HUES64 (cell line): Measurements from ENCODE around the gene NDUFB4.

Experiments
- H3K27ac ChIP-seq: 2 replicates; pipeline ENCODE4 v1.7.0; 2013; ENCODE audit warnings: low read depth, low read length, inconsistent platforms
- H3K27me3 ChIP-seq: 2 replicates; pipeline ENCODE4 v1.6.1; 2013; ENCODE audit warnings: mild to moderate bottlenecking, low read length; ENCODE audit not compliant: insufficient read depth
- H3K36me3 ChIP-seq: 2 replicates; pipeline ENCODE4 v1.6.1; 2013; ENCODE audit warnings: mild to moderate bottlenecking, low read length; ENCODE audit not compliant: insufficient read depth
- H3K4me1 ChIP-seq: 2 replicates; pipeline ENCODE4 v1.6.1; 2013; ENCODE audit warnings: mild to moderate bottlenecking, low read length, moderate library complexity; ENCODE audit not compliant: insufficient read depth
- H3K4me3 ChIP-seq: 2 replicates; pipeline ENCODE4 v1.5.1; 2013; ENCODE audit warnings: mild to moderate bottlenecking, low read length, moderate library complexity
- H3K9ac ChIP-seq: 2 replicates; pipeline ENCODE4 v1.6.1; 2013; ENCODE audit warnings: mild to moderate bottlenecking, low read depth, low read length
- H3K9me3 ChIP-seq: 2 replicates; pipeline ENCODE4 v1.6.1; 2013; ENCODE audit warnings: low read depth, low read length; ENCODE audit not compliant: insufficient read depth
- WGBS: fragments of 150-250, 120-280 bp; methylation state at CpG from one replicate; pipeline ENCODE4 v1.1.7; 2013; ENCODE audit warnings: missing lambda C conversion rate; 5-methylcytosine and 5-hydroxymethylcytosine counted together

NDUFB4 gene

DNA sequence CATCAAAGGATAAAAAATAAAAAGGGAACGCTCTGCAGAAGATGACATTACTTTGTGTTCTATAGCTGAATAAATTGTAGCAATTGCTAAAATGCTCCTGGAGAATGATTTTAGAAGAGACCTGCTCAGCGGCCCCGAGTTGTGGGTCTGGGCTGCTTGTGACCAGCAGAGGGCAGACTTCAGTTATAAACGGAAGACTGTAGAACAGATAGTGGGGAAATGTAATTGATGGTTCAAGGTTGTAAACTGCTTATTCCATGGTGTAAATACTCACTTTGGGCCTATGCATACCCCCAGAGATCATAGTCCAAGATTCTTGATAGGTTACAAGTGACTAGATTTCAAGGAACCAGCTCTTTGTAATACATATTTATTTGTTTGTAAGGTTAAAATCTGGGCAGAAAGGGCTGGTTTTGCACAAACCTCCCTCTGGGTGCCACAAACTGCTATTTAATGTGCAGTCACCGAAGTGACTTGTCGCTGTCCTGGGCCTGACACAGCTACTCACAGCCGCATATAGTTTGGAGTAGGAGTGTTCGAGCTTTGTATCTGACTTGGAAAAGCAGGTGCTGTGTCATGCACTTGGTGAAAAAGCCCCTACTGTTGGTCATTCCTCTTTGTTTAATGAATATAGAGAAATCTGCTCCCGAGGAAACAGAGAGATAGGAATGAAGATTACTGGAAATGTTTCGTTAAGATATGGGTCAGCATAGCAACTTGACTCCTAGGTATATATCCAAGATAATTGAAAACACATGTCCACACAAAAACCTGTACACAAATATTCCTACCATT, 34.7 kb upstream of the NDUFB4 start:
- 43% methylated on average over 10 of the region's 10 CpGs for WGBS
- Histone ChIP-seq H3K9me3 (no peaks in the 10 kb centered on the region), H3K36me3 (no peaks in the 10 kb centered on the region), H3K4me3 (no peak overlapping the region), H3K27me3 (peaks cover 14% of the 10 kb centered on the region), H3K27ac (no peak overlapping the region), H3K4me1 (peaks cover 12% of the 10 kb centered on the region), H3K9ac (no peak overlapping the region)

DNA sequence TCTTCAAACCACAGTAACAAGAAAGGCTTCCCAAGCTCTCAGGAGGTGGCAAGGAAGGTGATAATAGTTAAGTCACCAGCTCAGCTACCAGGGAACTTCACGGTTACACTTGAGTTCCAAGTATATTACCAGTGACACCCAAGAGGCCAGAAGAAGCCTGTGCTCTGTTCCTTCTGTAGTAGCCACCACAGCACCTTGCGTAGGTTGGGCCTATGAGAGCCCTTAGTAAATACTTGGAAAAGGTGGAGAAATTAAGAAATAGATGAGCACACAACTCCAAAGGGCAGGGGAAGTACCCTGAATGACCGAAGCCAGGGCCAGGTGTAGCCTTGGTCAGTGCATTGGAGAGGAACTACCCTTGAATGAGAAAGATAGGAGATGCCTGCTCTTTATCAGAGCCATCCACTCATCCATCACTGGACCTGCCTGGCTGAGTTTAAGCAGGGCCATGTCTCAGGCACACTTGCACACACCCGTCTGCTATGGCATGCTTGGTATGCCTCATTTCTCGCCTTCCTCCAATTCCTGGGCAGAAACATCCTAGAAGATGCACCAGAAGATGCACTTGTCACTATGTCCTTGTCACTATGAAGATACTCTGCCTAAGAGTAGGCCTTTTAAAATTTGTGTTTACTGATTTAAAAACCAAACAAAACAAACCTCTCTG, 32.6 kb upstream of the NDUFB4 start:
- 92% methylated on average over 5 of the region's 5 CpGs for WGBS
- H3K36me3 ChIP-seq, result no peaks in the 10 kb centered on the region
- H3K27me3 ChIP-seq, result peaks cover under 1% of the 10 kb centered on the region; the same call in 1 of the 2 replicates
- no peak overlapping the region for H3K27ac ChIP-seq
- H3K4me3 ChIP-seq, result no peak overlapping the region
- no peak overlapping the region for H3K9ac ChIP-seq
- peaks cover 27% of the 10 kb centered on the region for H3K4me1 ChIP-seq
- H3K9me3 ChIP-seq, result no peaks in the 10 kb centered on the region

DNA sequence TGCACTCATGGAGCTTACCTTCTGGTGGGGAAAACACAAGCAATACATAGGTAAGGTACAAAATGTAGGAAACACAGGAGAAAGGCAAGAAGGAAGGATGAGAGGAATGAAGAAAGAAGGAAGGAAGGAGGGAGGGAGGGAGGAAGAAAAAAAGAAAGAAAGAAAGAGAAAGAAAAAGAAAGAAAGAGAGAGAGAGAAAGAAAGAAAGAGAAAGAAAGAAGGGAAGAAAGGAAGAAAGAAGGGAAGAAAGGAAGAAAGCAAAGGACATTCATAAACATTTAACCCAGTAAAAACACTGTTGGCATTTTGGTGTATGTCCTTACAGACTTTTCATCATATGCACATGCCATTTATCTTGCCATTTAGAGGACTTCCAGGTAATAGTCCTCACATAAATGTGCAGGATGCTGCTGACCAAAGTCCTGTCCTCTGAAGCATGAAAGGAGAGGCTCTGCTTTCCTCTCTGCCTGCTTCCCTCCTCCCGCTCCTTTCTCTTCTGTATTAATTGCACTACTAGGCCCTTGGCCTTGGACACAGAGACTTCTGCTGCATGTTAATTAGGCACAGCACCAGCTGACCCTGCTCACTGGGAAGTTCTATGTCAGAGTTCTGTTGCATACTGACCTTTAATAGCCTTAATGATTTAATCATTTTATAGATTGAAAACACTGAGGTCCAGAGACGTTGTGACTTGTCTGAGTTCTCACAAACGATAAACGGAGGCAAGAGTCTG, 29.7 kb upstream of the NDUFB4 start:
- Histone ChIP-seq H3K27me3 (no peaks in the 10 kb centered on the region), H3K27ac (no peak overlapping the region), H3K4me3 (no peak overlapping the region), H3K9me3 (no peaks in the 10 kb centered on the region), H3K9ac (no peak overlapping the region), H3K4me1 (peaks cover 17% of the 10 kb centered on the region), H3K36me3 (no peaks in the 10 kb centered on the region)
- 85% methylated on average over 4 of the region's 4 CpGs for WGBS

DNA sequence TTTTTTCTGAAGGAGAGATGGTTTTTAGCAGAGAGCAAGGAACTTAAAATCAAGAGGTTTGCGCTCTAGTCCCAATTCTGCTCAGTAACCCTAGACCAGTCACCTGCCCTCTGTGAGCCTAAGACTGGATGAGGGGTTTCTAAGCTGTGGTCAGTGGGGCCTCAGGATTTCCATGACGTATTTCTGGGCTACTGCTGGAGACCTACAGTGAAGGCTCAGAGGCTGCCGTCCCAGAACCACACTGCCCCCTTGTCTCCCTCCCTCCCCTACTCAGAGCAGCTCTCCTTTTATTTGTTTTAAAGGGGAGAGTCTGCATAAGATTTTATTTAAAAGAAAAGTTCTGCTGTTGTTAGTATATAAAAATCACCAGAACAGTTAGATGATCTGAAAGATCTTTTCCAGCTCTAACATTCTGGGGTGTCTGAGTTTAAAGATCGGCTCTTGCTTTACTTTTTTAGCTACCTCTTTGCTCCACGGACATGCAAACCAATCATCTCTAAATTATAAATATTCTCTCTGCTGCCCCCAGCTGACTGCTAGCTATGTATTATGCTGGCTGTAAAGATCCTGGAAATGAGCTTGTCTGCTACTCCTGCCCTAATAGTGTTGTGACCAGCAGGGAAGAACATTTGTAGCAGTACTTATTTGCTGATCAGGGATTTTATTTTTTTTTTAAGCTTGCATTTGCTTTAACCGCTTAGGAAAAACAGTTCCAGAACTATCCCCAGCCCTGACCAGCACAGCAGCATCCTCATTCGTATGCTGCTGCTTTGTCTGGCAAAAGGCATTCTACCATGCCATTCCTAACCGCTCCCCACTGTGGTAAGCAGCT, 28.6 kb upstream of the NDUFB4 start:
- Histone ChIP-seq H3K9me3 (peaks cover 8% of the 10 kb centered on the region; the same call in 1 of the 2 replicates), H3K4me3 (peak overlapping the region; percentile 25), H3K27ac (peak overlapping the region; percentile 27; the same call in 1 of the 2 replicates), H3K36me3 (no peaks in the 10 kb centered on the region), H3K4me1 (peaks cover 17% of the 10 kb centered on the region), H3K27me3 (no peaks in the 10 kb centered on the region), H3K9ac (peak overlapping the region; percentile 2; the same call in 1 of the 2 replicates)
- WGBS, result 41% methylated on average over 7 of the region's 8 CpGs

DNA sequence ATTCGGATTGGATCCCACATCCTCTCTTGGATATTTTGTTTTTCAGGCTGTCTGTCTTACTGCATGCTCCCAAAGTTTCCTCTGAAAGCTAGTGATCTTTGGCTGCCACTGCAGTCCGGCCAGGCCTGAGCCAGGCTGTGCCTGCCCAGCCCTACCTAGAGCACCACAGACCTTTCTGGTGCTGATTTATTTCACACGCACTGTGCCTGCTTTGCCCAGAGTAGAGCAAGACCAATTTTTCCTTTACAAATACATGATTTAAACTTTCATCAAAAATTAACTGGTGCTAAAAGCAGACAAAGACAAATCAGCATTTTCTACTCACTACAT, 28.0 kb upstream of the NDUFB4 start:
- Histone ChIP-seq H3K4me1 (peaks cover 17% of the 10 kb centered on the region), H3K9me3 (peaks cover 11% of the 10 kb centered on the region; the same call in 1 of the 2 replicates), H3K27ac (peak overlapping the region; percentile 27; the same call in 1 of the 2 replicates), H3K27me3 (no peaks in the 10 kb centered on the region), H3K4me3 (no peak overlapping the region), H3K36me3 (no peaks in the 10 kb centered on the region), H3K9ac (no peak overlapping the region)
- WGBS, result 56% methylated on average over 3 of the region's 3 CpGs

DNA sequence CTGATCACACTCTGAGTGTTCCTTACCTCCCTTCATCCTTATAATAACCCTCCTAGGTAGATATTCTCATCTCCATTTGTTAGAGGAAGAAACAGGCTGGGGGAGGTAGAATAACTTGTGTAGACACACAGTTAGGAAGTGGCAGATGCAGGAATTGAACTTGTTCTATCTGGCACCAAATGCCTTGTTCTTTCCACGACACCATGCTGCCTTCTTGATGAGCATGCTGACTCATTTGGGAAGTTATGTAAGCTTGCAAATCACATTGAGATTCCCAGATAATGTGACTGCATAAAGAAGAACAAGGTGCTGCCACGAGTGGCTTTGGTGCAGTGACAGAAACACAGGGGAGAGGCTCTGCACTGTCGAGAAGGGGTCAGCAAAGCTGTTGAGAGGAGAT, 27.5 kb upstream of the NDUFB4 start:
- Histone ChIP-seq H3K27ac (no peak overlapping the region), H3K36me3 (no peaks in the 10 kb centered on the region), H3K27me3 (no peaks in the 10 kb centered on the region), H3K4me1 (peaks cover 17% of the 10 kb centered on the region), H3K4me3 (no peak overlapping the region), H3K9ac (no peak overlapping the region), H3K9me3 (peaks cover 11% of the 10 kb centered on the region; the same call in 1 of the 2 replicates)
- 76% methylated on average over 3 of the region's 3 CpGs for WGBS

DNA sequence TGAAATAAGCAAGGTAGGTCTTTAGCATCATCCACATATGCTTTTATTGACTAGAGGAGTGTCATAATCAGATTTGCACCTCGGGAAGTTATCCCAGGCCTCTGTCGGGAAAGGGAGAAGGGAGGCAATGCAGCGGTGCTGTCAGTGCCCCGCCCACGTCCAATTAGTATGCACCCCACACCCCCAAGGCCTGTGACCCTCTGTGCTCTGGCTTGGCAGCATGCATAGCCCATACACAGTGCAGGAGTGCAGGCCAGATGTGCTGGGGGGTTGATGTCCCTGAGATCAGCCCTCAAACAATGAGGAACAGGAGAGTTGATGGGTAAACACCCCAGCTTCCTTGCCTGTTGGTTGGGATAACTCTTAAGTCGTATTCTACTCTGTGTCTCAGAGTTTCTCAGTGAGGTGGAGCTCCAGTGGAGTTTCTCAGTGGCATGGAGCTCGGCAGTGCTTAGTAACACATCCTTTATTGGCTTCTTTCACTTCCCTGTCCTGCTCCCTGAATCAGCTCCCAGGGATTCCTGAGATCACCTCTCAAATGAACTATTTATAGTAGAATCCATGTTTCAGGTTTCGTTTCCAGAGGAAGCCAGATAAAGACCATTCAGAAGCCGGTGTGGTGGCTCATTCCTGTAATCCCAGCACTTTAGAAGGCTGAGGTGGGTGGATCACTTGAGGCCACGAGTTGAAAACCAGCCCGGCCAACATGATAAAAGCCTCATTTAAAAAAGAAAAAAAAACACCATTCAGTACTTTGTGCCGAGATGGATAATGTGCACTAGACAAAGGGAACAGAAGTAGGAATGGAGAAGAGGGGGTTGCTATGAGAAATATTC, 26.7 kb upstream of the NDUFB4 start:
- 81% methylated on average over 11 of the region's 12 CpGs for WGBS
- no peak overlapping the region for H3K9ac ChIP-seq
- peaks cover 17% of the 10 kb centered on the region for H3K4me1 ChIP-seq
- H3K9me3 ChIP-seq, result peaks cover 11% of the 10 kb centered on the region; the same call in 1 of the 2 replicates
- no peaks in the 10 kb centered on the region for H3K36me3 ChIP-seq
- H3K27ac ChIP-seq, result no peak overlapping the region
- H3K4me3 ChIP-seq, result no peak overlapping the region
- no peaks in the 10 kb centered on the region for H3K27me3 ChIP-seq

DNA sequence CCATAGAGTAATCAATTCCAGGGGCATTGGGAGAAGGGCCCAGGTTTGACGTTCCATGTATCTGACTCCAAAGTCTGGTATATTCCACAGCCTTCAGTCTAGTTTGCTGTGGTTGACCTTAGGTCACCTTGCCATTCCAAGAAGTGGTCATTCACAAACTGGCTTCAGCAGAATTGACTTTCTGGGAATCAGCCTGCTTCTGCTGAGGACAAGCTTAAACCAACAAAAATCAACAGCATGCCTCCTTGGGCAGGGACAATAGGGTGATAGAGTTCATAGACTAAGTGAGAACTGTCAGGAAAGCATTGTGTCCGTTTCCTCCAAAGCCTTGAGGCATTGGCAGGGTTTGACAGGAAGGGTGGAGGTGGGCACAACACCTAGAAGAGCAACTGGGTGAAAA, 24.1 kb upstream of the NDUFB4 start:
- 87% methylated on average over 2 of the region's 2 CpGs for WGBS

DNA sequence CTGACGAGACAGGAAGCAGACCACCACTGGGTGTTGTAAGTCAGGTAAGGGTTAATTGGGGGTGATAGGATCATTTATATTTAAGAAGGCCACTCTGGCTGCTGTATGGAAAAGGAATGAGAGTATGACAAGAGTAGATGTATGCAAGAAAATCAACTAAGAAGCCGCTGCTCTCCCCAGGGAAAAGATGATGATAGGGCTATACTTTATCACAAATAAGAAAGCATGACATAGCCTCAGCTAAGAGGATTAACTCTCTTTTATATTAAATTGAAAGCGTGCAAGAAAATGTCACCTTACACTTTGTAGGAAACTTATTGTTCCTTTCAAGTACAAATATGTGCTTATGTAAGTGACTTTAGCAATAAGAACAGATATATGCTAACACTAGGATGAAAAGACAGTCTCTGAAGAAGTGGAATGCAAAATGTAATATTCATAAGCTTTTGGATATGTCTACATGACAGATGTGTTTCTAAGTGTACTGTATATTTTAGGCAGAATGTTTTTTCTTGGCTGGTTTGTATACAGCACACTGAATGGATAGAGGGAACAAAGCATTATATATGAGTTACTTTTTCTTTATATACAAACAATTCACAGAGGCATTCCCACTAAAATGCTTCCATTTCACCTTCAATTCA, 8.7 kb upstream of the NDUFB4 start:
- H3K36me3 ChIP-seq, result no peaks in the 10 kb centered on the region
- 79% methylated on average over 1 of the region's 3 CpGs for WGBS
- H3K4me1 ChIP-seq, result no peaks in the 10 kb centered on the region
- peaks cover 2% of the 10 kb centered on the region; the same call in 1 of the 2 replicates for H3K9me3 ChIP-seq
- no peak overlapping the region for H3K27ac ChIP-seq
- no peak overlapping the region for H3K9ac ChIP-seq
- H3K27me3 ChIP-seq, result no peaks in the 10 kb centered on the region
- no peak overlapping the region for H3K4me3 ChIP-seq

More for the DNA sequence above, 24.1 kb upstream of the NDUFB4 start:
- Histone ChIP-seq H3K9me3 (peaks cover 11% of the 10 kb centered on the region; the same call in 1 of the 2 replicates), H3K27me3 (no peaks in the 10 kb centered on the region), H3K4me3 (no peak overlapping the region), H3K27ac (no peak overlapping the region), H3K4me1 (peaks cover 17% of the 10 kb centered on the region), H3K9ac (no peak overlapping the region), H3K36me3 (no peaks in the 10 kb centered on the region)

DNA sequence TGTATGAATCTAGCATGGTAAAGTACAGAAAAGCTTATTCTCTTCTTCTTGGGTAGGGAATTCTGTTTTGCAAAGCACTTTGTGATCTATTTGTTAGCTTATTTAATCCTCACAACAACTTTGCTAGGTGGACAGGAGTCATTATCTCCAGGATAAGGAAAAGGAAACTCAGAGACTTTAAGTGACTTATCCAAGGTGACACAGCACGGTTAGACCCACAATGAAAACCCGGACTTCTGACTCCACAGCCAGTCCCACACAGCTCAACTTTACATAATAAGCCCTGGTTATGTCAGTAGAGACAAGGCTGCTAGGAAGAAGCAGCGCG, 384 bp upstream of the NDUFB4 start:
- peak overlapping the region; percentile 79 for H3K4me3 ChIP-seq
- H3K4me1 ChIP-seq, result no peaks in the 10 kb centered on the region; the same call in 1 of the 2 replicates
- H3K36me3 ChIP-seq, result peaks cover 31% of the 10 kb centered on the region
- no peaks in the 10 kb centered on the region for H3K9me3 ChIP-seq
- H3K27ac ChIP-seq, result no peak overlapping the region
- no peak overlapping the region for H3K9ac ChIP-seq
- no peaks in the 10 kb centered on the region for H3K27me3 ChIP-seq
- 2% methylated on average over 4 of the region's 4 CpGs for WGBS
